GM23248 (cell line): ENCODE data around the gene CARD10.

Experiments
- EZH2 ChIP-seq: fragments of 200-600 bp; sonication (generic); IDR thresholded peaks from 2 replicates; pipeline ENCODE4 v1.6.1; 2018; ENCODE audit warnings: antibody characterized with exemption, mild to moderate bottlenecking; ENCODE audit not compliant: insufficient read depth, poor library complexity, severe bottlenecking
- EZH2phosphoT487 ChIP-seq: fragments of 200-600 bp; sonication (generic); IDR thresholded peaks from 2 replicates; pipeline ENCODE4 v1.6.1; 2018; ENCODE audit warnings: antibody characterized with exemption, moderate library complexity, mild to moderate bottlenecking, low read depth; ENCODE audit not compliant: insufficient read depth

GRCh38 chr22:37499789-37500540 is 19.2 kb downstream of the CARD10 start:
- TF ChIP-seq EZH2 (no peak), EZH2phosphoT487 (no peak)
